Tibial artery (tissue), 4 donors: ENCODE results near the gene GRB7.

Experiments used
- DNase-seq, 2 donors: peaks; one replicate each; pipeline ENCODE4 v3.0.0-alpha.2; 2019
- H3K27ac ChIP-seq, 2 donors: fragments of 200-600 bp; sonication (generic) in 1 of 2; 1 replicate in 1 of 2; 2 replicates in 1 of 2; pipeline ENCODE4 v1.5.1; 2018 to 2019; ENCODE audit warnings: mild to moderate bottlenecking in 1 of 2
- H3K27me3 ChIP-seq, 2 donors: fragments of 200-600 bp; sonication (generic) in 1 of 2; one replicate each; pipeline versions ENCODE4 v1.5.1 to v1.6.0; 2016 to 2019
- H3K36me3 ChIP-seq, 3 donors: fragments of 200-600 bp; sonication (generic) in 2 of 3; one replicate each; pipeline ENCODE4 v1.5.1; 2016 to 2019; ENCODE audit warnings: mild to moderate bottlenecking in 2 of 3
- H3K4me1 ChIP-seq, 4 donors: fragments of 200-600 bp; sonication (generic) in 2 of 4; 1 replicate in 3 of 4; 2 replicates in 1 of 4; pipeline ENCODE4 v1.5.1; 2016 to 2019
- H3K4me3 ChIP-seq, 2 donors: fragments of 200-600 bp; sonication (generic) in 1 of 2; 1 replicate in 1 of 2; 2 replicates in 1 of 2; pipeline ENCODE4 v1.5.1; 2018 to 2019; ENCODE audit warnings: mild to moderate bottlenecking in 2 of 2
- H3K9me3 ChIP-seq, 3 donors: fragments of 200-600 bp; sonication (generic) in 1 of 3; one replicate each; pipeline ENCODE4 v1.5.1; 2016 to 2019
- CTCF ChIP-seq, 2 experiments: fragments of 200-600 bp in 1 of 2; fragments of 450-650 bp in 1 of 2; IDR thresholded peaks; one replicate each; pipeline ENCODE4 v1.5.1; 2017 to 2019; ENCODE audit warnings: antibody characterized with exemption in 2 of 2, mild to moderate bottlenecking in 1 of 2, moderate library complexity in 1 of 2
- intact Hi-C: fragments of 100-400 bp; cut with DNase I; formaldehyde crosslinking; loops from one replicate; pipeline ENCODE4 v1.15.0; 2023; ENCODE audit warnings: low total_unique reads

Gene GRB7

DNA sequence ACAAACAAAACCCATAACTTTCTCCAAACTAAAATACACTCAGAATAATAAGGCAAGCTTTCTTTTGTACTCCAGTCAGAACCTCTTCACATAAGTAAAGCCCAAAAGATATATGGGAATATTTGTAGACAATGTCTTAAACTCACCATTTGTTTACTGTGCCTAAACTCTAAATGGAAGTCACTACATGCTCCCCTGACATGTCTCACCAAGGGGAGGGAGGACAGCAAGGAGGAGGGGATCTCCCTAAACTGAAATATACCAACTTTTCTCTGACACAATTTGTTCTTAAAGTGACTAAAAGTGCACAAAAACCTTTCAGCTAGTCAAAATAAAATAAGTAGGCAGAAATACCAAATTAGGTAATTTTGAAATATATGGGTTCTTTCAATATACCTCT, 38.5 kb downstream of the GRB7 start:
- DNase-seq: no peak

DNA sequence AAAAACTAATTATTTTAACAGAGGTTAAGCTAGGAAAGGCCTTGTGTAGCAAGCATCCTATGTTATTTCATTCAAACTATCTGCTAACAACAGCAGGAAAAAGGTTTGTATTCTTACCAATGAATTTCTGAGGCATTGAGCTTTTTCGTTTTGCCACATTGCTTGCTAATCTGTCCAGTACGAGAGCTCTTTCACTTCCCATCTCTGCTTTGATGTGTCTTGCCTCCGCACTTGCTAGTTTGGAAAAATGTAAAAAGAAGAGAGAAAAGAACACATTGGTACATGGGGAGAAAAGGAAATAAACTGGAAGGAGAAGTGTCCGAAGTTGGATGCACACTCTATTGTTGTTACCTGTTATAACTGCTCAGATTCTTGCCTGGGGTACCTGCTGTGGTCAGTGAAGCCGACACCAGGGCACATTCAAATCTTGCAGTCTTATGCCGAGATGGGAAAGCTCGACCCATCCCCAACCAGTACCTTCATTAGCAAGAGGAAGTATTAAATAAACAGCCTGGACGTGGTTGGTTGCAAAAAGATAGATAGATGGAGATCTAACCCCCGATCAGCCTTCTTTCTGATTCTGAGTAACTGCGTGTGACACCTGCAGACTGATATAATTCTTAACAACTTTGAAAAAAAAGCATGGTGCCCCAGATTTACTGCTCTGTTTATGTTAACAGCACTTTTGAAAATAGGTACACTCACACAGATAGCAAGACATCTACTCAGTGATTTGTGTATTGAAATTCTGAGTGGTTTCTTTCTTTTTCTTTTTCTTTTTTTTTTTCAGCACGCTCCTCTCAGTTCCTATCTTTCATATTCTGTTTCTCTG, 40.0 kb downstream of the GRB7 start:
- H3K27ac ChIP-seq: no peak overlapping the region
- H3K9me3 ChIP-seq: no peaks in the 10 kb centered on the region
- intact Hi-C loops: no loop called here

More for the DNA sequence above, 38.5 kb downstream of the GRB7 start:
- Histone ChIP-seq H3K36me3 (no peaks in the 10 kb centered on the region), H3K27me3 (peaks cover 0 to 41% of the 10 kb centered on the region in 2 donors), H3K9me3 (no peaks in the 10 kb centered on the region), H3K27ac (no peak overlapping the region), H3K4me1 (no peaks in the 10 kb centered on the region), H3K4me3 (no peak overlapping the region)
- intact Hi-C loops: no loop called here
- no peak for TF ChIP-seq CTCF (IDR thresholded peaks at IDR 0.05)

GRCh38 chr17:39781031-39781860, 43.5 kb downstream of the GRB7 start:
- no peaks in the 10 kb centered on the region for H3K36me3 ChIP-seq
- no peak overlapping the region for H3K4me3 ChIP-seq
- H3K4me1 ChIP-seq: no peaks in the 10 kb centered on the region
- peaks cover 0 to 39% of the 10 kb centered on the region in 2 donors for H3K27me3 ChIP-seq
- H3K27ac ChIP-seq: no peak overlapping the region
- TF ChIP-seq CTCF (IDR thresholded peaks at IDR 0.05): no peak
- no peaks in the 10 kb centered on the region for H3K9me3 ChIP-seq
- intact Hi-C loops: no loop called here
- DNase-seq: no peak

More for the DNA sequence above, 40.0 kb downstream of the GRB7 start:
- no peak for TF ChIP-seq CTCF (IDR thresholded peaks at IDR 0.05)
- no peaks in the 10 kb centered on the region for H3K36me3 ChIP-seq
- peaks cover 0 to 44% of the 10 kb centered on the region in 2 donors for H3K27me3 ChIP-seq
- no peaks in the 10 kb centered on the region for H3K4me1 ChIP-seq
- no peak for DNase-seq
- H3K4me3 ChIP-seq: no peak overlapping the region

- Histone ChIP-seq H3K27me3 (peaks cover 0 to 39% of the 10 kb centered on the region in 2 donors), H3K4me1 (no peaks in the 10 kb centered on the region), H3K9me3 (no peaks in the 10 kb centered on the region), H3K36me3 (no peaks in the 10 kb centered on the region), H3K4me3 (no peak overlapping the region), H3K27ac (no peak overlapping the region)
- TF ChIP-seq CTCF (IDR thresholded peaks at IDR 0.05): no peak
- intact Hi-C loops: no loop called here
- no peak for DNase-seq
Measured at GRCh38 chr17:39781861-39782213, 44.1 kb downstream of the GRB7 start.

DNA sequence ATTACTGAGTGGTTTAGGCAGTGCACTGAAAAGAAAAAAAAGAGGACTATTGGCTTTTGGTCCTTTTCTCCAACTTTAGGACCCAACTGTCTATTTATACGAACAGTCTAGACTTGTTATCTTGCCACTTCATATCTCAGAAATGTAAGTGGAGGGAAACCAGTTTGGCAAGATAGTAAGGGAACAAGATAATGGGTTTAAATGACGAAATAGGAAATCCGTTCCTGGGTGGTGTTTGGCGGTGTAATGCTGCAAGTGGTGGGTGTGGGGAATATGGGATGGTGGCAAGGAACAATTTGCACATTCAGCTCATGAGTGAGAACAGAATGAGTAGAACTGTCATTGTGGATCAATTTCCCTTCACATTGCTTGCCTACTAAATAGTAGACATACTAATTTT, 44.7 kb downstream of the GRB7 start:
- no peak overlapping the region for H3K4me3 ChIP-seq
- H3K36me3 ChIP-seq: no peaks in the 10 kb centered on the region
- TF ChIP-seq CTCF (IDR thresholded peaks at IDR 0.05): no peak
- peaks cover 0 to 39% of the 10 kb centered on the region in 2 donors for H3K27me3 ChIP-seq
- H3K9me3 ChIP-seq: no peaks in the 10 kb centered on the region
- no peak for DNase-seq
- H3K4me1 ChIP-seq: no peaks in the 10 kb centered on the region
- no peak overlapping the region for H3K27ac ChIP-seq
- intact Hi-C loops: no loop called here
